GM21390 (cell line): ENCODE data around the gene RBL1.
"Not testable (repeated sequence)": the region's sequence is repeated elsewhere in the genome, so short reads cannot be mapped to it uniquely, and the experiment has no call there.

ENCODE experiments used
- ATAC-seq: cut with Tn5 transposase; IDR thresholded peaks from one replicate; pipeline ENCODE4 v1.9.1; 2021; ENCODE audit not compliant: unreplicated experiment

Gene RBL1

GRCh38 chr20:37095599-37096414, at the start of gene RBL1:
Gene RBL1 (minus strand): TSS chr20:37095997. CDS start chr20:37095928, 69 bp downstream.
- ATAC-seq = peak; percentile 69

- ATAC-seq = no peak
Observed at GRCh38 chr20:37144856-37145404, 49.1 kb upstream of the RBL1 start.

- no peak for ATAC-seq
Observed at GRCh38 chr20:37142708-37143107, 46.9 kb upstream of the RBL1 start.

DNA sequence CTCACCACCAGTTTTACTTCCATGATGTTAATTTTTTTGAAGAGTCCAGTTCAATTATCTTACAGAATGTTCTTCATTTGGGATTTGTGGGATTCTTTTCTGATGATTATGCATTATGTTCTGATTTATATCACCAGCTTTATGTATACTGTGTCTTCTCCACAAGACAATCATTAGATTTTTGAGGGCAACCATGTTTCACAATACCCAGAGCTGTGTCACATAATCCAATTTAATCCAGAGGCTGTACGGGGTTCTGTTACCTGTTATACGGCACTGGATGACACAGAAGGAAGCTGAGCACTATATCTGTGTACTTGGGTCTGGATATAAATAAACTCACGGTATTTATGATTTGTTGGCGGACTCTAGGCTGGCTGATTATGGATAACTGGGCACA, 41.8 kb upstream of the RBL1 start:
- no peak for ATAC-seq

DNA sequence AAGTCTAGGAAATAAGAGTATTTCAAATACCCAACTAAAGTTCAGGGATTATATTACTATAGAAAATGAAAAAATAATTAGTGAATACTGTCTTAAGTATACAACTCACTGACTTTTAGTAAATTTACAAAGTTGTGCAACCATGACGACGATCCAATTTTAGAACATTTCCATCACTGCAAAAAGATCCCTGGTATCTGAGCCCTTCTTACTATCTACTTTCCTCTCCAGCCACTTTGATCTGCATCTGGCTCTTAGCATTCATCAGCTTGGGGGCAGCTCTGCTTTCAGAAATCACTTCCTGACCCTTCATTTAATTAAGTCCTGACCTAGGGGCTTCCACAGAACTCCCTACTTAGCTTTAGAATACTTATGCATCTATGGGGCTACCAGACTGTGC, 38.2 kb upstream of the RBL1 start:
- no peak for ATAC-seq

DNA sequence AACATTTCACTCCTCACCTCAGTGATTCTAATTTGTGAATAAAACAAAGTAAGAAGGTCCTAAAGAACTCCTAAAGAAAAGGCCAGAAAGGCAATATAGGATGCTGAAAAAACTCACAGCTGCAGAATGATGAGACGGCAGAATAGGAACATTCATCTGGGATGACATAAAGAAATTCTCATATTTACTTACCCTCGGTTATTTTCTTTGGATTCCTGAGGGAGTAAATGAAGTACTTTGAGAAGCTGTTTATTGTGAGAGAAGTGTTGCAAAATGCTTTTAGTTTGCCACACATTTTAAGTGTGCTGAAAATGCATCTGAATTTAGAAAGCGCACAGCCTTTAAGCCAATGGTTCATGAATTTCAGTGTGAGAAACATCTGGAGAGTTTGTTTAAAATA, 35.7 kb upstream of the RBL1 start:
- ATAC-seq = no peak

DNA sequence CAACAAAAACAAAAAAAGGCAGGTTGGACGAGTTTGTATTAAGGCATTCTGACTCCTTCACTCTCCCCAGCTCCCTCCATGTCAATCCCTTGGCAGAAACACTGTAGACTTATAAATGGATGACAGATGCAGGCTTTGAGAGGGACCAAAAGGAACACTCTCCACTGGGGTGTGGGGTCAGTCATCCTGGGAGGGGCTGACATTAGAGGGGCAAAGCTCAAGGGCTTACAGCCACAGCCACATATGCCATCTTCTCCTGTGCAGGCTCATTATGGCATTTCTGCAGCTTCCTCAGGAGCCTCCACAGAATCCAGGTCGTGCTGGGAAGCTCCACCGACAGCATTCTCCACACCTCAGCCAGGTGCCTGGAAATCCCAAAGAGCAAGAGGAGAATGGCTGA, 33.0 kb upstream of the RBL1 start:
- ATAC-seq = no peak

DNA sequence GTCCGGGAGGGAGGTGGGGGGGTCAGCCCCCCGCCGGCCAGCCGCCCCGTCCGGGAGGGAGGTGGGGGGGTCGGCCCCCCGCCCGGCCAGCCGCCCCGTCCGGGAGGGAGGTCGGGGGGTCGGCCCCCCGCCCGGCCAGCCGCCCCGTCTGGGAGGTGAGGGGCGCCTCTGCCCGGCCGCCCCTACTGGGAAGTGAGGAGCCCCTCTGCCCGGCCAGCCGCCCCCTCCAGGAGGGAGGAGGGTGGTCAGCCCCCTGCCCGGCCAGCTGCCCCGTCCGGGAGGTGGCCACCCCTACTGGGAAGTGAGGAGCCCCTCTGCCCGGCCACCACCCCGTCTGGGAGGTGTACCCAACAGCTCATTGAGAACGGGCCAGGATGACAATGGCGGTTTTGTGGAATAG, 30.5 kb upstream of the RBL1 start:
- ATAC-seq = not testable (repeated sequence)

DNA sequence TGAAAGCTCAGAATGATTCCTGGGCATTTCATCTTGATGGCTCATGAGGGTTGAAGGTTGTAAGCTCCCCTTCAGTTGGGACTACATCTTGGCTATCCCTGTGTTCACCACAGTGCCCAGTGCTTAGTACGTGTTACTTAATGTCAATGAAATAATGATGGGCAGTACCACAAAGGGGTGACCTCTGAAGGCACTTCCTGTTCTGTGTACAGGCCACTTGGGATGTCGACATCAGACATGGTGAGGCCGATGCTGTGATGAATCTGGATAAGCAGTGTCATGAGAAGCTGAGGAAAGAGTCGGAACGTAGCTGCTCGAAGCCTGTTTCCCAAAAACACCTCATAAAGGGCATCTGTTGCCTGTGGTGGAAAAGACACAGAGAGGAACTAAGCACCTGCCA, 27.6 kb upstream of the RBL1 start:
- ATAC-seq = no peak

DNA sequence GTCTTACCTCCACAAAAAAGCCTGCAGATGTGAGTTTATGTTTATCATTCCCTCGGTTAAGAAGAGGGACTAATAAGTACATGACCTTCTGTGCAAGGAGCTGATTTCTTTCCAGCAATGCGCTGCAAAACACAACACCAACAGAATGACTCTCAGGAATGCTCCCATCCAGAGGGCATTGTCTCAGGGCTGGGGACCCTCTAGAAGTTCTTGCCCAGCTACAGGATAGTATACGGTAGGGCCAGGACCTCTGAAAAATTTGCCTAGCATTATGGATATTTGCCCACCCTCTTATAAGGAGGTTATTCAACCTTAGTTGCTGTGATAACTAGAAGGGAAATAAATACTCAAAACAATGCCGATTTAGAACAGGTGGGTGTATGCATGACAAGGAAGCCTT, 24.7 kb upstream of the RBL1 start:
- no peak for ATAC-seq

DNA sequence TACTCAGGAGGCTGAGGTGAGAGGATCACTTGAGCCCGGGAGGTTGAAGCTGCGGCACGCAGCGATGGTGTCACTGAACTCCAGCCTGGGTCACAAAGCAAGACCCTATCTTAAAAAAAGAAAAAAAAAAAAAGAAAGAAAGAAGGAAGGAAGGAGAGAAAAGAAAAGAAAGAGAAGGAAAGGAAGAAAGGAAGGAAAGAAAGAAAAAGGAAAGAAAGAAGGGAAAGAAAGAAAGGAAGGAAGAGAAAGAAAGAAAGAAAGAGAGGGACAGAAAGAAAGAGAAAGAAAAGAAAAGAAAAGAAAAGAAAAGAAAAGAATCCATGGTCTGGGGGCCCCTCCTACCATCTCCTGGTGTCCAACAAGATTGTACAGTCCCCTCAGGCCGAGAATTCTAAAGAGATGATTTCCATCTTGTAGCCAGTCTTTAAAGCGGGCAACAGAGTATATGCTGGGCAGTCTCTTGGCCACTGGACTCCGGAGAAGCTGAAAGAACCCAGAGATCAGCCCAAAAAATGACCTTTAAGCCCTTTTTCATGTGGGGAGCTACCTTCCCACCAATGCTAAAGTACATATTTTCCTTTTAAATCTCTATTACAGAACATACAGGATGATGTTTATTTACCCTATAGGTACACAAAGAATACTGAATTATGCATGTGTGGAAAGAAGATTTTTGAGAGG, 23.7 kb upstream of the RBL1 start:
- no peak for ATAC-seq

DNA sequence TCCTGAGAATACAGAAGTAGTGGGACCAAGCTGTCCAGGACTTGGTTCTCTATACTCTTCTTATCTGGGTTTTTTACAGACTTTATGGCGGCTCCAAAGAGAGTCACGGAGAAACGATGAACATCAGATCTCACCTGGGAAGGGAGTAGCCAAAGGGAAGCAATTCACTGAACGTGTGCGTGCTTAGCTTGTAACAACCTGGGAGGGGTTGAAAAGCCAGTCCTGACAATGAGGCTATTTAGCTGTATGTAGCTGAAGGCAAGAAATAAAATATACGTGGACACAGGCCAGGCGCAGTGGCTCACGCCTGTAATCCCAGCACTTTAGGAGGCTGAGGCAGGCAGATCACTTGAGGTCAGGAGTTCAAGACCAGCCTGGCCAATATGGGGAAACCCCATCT, 18.2 kb upstream of the RBL1 start:
- ATAC-seq = no peak

DNA sequence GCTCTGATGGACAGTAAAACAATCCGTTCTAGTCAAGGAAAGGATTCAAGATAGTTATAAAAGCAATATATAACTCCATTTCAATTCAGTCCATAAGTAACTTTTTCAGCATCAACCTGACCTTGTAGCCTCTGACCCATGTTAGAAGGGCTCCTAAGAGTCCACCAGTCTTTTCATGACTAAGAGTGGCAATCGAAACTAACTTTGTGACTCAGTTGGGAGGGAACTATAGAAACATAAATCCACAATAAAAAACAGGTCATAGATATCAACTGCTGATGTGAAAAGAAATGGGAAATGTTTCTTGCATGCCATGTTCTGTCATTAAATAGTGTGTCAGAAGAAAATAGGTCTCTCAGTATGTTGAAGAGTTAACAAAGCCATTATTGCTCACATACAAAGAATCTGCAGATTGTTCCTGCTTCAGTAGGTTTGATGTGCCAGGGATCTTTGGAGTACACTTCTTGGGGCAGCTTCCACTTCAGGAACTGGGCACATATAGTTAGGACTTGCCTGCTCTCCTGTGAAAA, 16.2 kb upstream of the RBL1 start:
- ATAC-seq = no peak

DNA sequence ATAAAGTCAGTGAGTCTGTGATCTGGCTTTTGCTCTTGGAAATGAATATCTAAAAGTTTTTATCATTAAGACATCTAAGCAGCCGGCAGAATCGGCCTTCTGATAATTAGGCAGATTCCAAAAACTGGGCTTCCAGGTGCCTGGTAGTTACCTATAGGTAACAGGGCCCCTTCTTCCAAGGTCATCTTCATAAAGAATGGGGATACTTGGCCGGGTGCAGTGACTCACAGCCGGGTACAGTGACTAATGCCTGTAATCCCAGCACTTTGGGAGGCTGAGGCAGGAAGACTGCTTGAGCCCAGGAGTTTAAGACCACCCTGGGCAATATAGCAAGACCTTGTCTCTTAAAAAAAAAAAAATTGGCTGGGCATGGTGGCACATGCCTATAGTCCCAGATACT, 12.9 kb upstream of the RBL1 start:
- no peak for ATAC-seq

DNA sequence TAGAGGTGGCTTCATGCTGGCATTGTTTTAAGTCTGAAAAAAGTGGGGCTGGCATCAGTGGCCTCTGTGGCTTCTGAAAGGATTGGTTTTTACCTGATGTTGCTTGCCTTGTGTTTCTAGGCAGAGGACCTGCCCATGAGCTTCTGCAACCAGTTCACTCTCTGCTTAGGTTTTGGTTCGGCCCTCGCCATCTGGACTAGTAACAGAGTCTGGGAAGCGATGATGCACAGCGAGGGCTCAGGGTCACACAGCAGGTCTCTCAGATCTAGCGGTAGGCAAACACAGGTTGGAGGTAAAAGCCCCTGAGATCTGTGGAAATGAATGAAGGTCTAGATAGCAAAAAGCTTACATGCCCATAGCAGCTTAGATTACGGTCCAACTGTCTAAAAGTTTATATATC, 6.8 kb upstream of the RBL1 start:
- no peak for ATAC-seq

GRCh38 chr20:37096415-37097041, 731 bp upstream of the RBL1 start:
- ATAC-seq = no peak

- ATAC-seq = peak; percentile 15
Observed at GRCh38 chr20:37095108-37095598, 644 bp downstream of the RBL1 start.

- ATAC-seq = no peak
Observed at GRCh38 chr20:37090407-37090806, 5.4 kb downstream of the RBL1 start.

- ATAC-seq = no peak
Observed at GRCh38 chr20:37081717-37082289, 14.0 kb downstream of the RBL1 start.

- ATAC-seq = no peak
Observed at GRCh38 chr20:37077009-37077408, 18.8 kb downstream of the RBL1 start.
